HL-60 (cell line): ENCODE results near the gene IQGAP2.

Source experiments
- DNase-seq, 2 experiments: peaks; one replicate each; pipeline ENCODE4 v3.0.0-alpha.2; 2010 to 2020; ENCODE audit warnings: low read depth in 1 of 2, low spot score in 1 of 2
- H3K27ac ChIP-seq: fragments of 250-450 bp; sonication (Bioruptor Pico); replicated peaks from 2 replicates; pipeline ENCODE4 v1.5.1; 2020; ENCODE audit warnings: mild to moderate bottlenecking, moderate library complexity
- H3K27me3 ChIP-seq: fragments of 250-450 bp; sonication (Bioruptor Pico); 2 replicates; pipeline ENCODE4 v1.5.1; 2021; ENCODE audit warnings: mild to moderate bottlenecking, moderate library complexity; ENCODE audit not compliant: insufficient read depth, poor library complexity, severe bottlenecking
- H3K4me3 ChIP-seq: replicated peaks from 2 replicates; pipeline ENCODE4 v1.5.1; 2011; ENCODE audit warnings: mild to moderate bottlenecking, control low read depth, low read length; ENCODE audit not compliant: insufficient read depth
- CTCF ChIP-seq: IDR thresholded peaks from one replicate; pipeline ENCODE4 v1.5.1; 2011; ENCODE audit warnings: low read length, control low read depth, inconsistent platforms; ENCODE audit not compliant: insufficient read depth
- GABPA ChIP-seq: IDR thresholded peaks from 2 replicates; pipeline ENCODE4 v1.6.1; 2012; ENCODE audit warnings: low read depth
- POLR2AphosphoS5 ChIP-seq: IDR thresholded peaks from 2 replicates; pipeline ENCODE4 v1.6.1; 2012; ENCODE audit warnings: low read depth
- REST ChIP-seq: IDR thresholded peaks from 2 replicates; pipeline ENCODE4 v1.6.1; 2012; ENCODE audit warnings: low read depth; ENCODE audit not compliant: insufficient replicate concordance
- SPI1 ChIP-seq: IDR thresholded peaks from 2 replicates; pipeline ENCODE4 v1.6.1; 2012; ENCODE audit warnings: low read depth, mild to moderate bottlenecking, borderline replicate concordance

The IQGAP2 gene

GRCh38 chr5:76606701-76607100 is 203.6 kb downstream of the IQGAP2 start:
- TF ChIP-seq POLR2AphosphoS5 (no peak), CTCF (no peak), GABPA (no peak), REST (no peak), SPI1 (no peak)
- no peak overlapping the region for H3K4me3 ChIP-seq
- no peak for DNase-seq
- H3K27me3 ChIP-seq = no peaks in the 10 kb centered on the region
- H3K27ac ChIP-seq = no peak overlapping the region

DNA sequence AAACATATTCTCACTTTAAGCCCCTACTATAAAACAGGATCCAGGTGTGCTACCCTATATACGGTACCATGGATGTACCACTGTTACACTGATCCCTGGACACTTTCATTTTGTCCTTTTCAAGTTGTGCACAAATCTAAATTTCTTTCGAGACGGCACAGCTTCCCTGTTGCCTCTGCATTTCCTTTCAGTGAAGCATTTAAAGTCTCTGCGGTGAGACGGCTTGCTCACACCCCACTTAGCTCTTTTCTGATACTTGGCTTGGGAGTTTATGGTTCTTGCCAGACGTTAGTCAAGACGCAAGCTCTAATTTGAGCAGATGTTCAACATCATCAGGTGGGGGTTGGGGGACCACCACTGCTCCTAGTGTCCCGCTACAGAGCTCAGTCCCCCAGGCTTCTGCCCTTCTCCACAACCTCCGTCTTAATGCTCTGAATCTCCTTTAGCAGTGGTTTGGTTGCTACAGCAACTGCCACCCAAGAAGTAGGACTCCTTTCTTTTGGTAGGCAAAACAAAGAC is 204.3 kb downstream of the IQGAP2 start:
- Histone ChIP-seq H3K27me3 (no peaks in the 10 kb centered on the region), H3K4me3 (no peak overlapping the region), H3K27ac (no peak overlapping the region)
- no peak for TF ChIP-seq REST
- TF ChIP-seq CTCF = no peak
- no peak for TF ChIP-seq GABPA
- TF ChIP-seq SPI1 = no peak
- no peak for TF ChIP-seq POLR2AphosphoS5
- DNase-seq = no peak

DNA sequence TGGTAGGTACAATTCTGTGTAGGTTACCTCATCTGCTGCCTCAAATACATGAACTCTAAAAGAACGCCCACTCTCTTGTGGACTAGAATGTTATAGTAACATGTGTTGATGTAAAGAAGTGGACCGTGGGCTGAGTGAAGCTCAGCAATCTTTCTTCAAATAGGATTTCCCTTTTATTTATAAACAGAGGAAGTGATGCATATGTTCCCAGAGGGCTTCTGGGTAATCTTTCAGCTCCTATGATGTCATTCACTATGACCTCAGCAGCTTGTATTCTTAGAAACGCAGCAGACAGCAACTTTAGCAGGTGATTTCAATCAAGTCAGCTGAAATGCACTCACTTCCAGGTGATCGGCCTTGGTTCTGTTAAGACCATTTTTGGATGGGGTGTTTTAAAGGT is 205.7 kb downstream of the IQGAP2 start:
- Histone ChIP-seq H3K27me3 (no peaks in the 10 kb centered on the region), H3K27ac (no peak overlapping the region), H3K4me3 (no peak overlapping the region)
- no peak for DNase-seq
- no peak for TF ChIP-seq CTCF
- no peak for TF ChIP-seq GABPA
- TF ChIP-seq SPI1 = no peak
- TF ChIP-seq REST = no peak
- no peak for TF ChIP-seq POLR2AphosphoS5
